GM12878 (cell line): ENCODE data around the gene SLC5A10. TPM values are rescaled to one million over a fixed set of nuclear protein-coding genes. Genes with fewer than 3 reads are reported as not detected.

ENCODE experiments used
- ATF3 ChIP-seq: IDR thresholded peaks from 2 replicates; pipeline ENCODE4 v1.6.1; 2011; ENCODE audit warnings: low read depth, mild to moderate bottlenecking, low read length, moderate library complexity, borderline replicate concordance; ENCODE audit errors: extremely low read depth
- EED ChIP-seq: sonication (generic); IDR thresholded peaks from 2 replicates; pipeline ENCODE4 v1.6.1; 2016; ENCODE audit warnings: antibody characterized with exemption, low read depth
- FOXM1 ChIP-seq: IDR thresholded peaks from 2 replicates; pipeline ENCODE4 v1.6.1; 2012; ENCODE audit warnings: low read depth, mild to moderate bottlenecking, inconsistent platforms, low read length, moderate library complexity
- POLR2AphosphoS2 ChIP-seq: IDR thresholded peaks from 2 replicates; pipeline ENCODE4 v1.6.1; 2011; ENCODE audit warnings: low read depth, mild to moderate bottlenecking, low read length, improper control_type of control experiment, moderate library complexity
- SIX5 ChIP-seq: IDR thresholded peaks from 2 replicates; pipeline ENCODE4 v1.6.1; 2011; ENCODE audit warnings: mild to moderate bottlenecking, low read depth, low read length, moderate library complexity; ENCODE audit not compliant: severe bottlenecking
- YBX1 ChIP-seq: fragments of 450-650 bp; IDR thresholded peaks from 2 replicates; pipeline ENCODE4 v1.6.1; 2016; ENCODE audit warnings: antibody characterized with exemption
- ZNF274 ChIP-seq: IDR thresholded peaks from one replicate; pipeline ENCODE4 v1.8.0; 2011; ENCODE audit not compliant: insufficient read length, insufficient read depth
- ZNF384 ChIP-seq: IDR thresholded peaks from 2 replicates; pipeline ENCODE4 v1.6.1; 2012; ENCODE audit warnings: low read depth, mild to moderate bottlenecking, low read length, improper control_type of control experiment, borderline replicate concordance
- ZNF687 ChIP-seq: fragments of 450-650 bp; IDR thresholded peaks from 2 replicates; pipeline ENCODE4 v1.6.1; 2017; ENCODE audit warnings: mild to moderate bottlenecking, moderate library complexity
- polyA plus RNA-seq, 11 experiments: library from polyadenylated mRNA; depleted of rRNA in 4 of 11; unstranded in 6 of 11; stranded (reverse) in 5 of 11; fragments of >200 nt; fragmentation: Nextera tagmentation in 4 of 11; fragmentation: Illumina TruSeq in 1 of 11; extraction: Ambion mirVana in 4 of 11; extraction: Trizol in 1 of 11; gene quantifications; 1 replicate in 1 of 11; 2 replicates in 10 of 11; pipeline versions ENCODE4 v1.2.1 to v1.2.3, GENCODE V29; 2011 to 2016; ENCODE audit warnings: inconsistent platforms in 2 of 11, missing spikeins in 2 of 11, low read depth in 1 of 11
- total RNA-seq, 4 experiments: library from RNA; depleted of rRNA in 3 of 4; stranded (reverse); fragments of >200 nt in 3 of 4; fragmentation: Illumina TruSeq in 1 of 4; extraction: Trizol in 1 of 4; gene quantifications; 2 replicates each; pipeline versions ENCODE4 v1.2.1 to v1.2.3, GENCODE V29; 2013 to 2021
- TF ChIP-seq, protein P1 (sequence below): fragments of 450-650 bp; IDR thresholded peaks from 2 replicates; pipeline ENCODE4 v1.6.1; 2016; ENCODE audit warnings: mild to moderate bottlenecking

Gene SLC5A10
- total and polyA plus RNA-seq, 10 of the 15 experiments (the other 5 are each of a cell fraction or from before 2014, with no cell fraction given), result under 0.01 to 0.18 (median 0.07) TPM; not detected in 4

GRCh38 chr17:18919963-18920362, 32.0 kb upstream of the SLC5A10 start (continued):
- TF ChIP-seq ZNF687 (peak; percentile 35; the same call in 1 of the 2 replicates), ZNF274 (no peak), YBX1 (no peak), FOXM1 (no peak), SIX5 (no peak), EED (no peak), ZNF384 (no peak), POLR2AphosphoS2 (no peak), ATF3 (no peak)
- TF ChIP-seq, protein P1, sequence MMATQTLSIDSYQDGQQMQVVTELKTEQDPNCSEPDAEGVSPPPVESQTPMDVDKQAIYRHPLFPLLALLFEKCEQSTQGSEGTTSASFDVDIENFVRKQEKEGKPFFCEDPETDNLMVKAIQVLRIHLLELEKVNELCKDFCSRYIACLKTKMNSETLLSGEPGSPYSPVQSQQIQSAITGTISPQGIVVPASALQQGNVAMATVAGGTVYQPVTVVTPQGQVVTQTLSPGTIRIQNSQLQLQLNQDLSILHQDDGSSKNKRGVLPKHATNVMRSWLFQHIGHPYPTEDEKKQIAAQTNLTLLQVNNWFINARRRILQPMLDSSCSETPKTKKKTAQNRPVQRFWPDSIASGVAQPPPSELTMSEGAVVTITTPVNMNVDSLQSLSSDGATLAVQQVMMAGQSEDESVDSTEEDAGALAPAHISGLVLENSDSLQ, result no peak
